ENCODE data around the gene KSR1. TPM values are rescaled to one million over a fixed set of nuclear protein-coding genes. Genes with fewer than 3 reads are reported as not detected.

The KSR1 gene
- total RNA-seq, 4 donors from 2014 or later, result 26.0 to 37.5 (median 35.0) TPM

DNA sequence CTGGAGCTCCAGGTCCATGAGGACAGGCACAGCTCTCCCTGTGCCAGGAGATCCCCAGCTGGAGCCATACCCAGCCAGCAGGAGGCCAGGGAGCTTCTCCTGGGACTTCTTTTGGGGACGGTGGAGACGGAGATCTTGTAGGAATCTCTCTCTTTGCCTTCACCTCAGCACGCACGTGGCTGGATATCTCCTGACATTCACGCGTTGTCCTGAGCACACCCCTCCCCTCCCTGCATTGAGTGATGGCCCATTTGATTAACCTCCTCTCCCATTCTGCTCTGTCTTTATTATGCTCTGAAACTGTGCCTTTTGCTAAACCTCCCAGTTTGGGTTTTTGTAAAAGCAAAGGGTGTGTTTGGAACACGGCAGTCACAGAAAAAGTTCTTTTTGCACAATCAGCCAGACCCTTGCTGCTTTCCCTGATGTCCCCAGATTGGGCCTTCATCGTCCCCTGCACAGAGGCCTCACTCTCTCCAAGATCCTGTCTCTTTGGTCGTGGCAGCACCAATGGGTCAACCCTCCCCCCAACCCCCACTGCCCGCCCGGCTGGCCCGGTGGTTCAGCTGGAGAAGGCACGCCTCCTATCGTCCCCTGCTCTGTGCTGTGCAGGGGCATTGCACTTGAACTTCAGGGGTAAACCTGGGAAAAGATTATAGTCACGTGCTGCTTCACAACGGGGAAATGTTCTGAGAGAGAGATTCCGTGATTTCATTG lies 142.2 kb downstream of the KSR1 start:
- no peak for TF ChIP-seq CTCF (IDR thresholded peaks at IDR 0.05)
- TF ChIP-seq POLR2A (IDR thresholded peaks at IDR 0.05), result no peak
- intact Hi-C loops (cut with DNase I; ENCODE audit: low total_unique reads), result loop anchor here (10.0 kb wide), 2 partner anchors 64 to 134 kb away; no protein-coding TSS in a partner anchor
- no peak overlapping the region for H3K4me3 ChIP-seq (ENCODE audit: low read depth, poor library complexity, severe bottlenecking)
- WGBS, 2 donors, result 81 to 83% methylated on average over 17 of the region's 17 CpGs
- no peak for DNase-seq (ENCODE audit: low spot score in 2 of 2)

DNA sequence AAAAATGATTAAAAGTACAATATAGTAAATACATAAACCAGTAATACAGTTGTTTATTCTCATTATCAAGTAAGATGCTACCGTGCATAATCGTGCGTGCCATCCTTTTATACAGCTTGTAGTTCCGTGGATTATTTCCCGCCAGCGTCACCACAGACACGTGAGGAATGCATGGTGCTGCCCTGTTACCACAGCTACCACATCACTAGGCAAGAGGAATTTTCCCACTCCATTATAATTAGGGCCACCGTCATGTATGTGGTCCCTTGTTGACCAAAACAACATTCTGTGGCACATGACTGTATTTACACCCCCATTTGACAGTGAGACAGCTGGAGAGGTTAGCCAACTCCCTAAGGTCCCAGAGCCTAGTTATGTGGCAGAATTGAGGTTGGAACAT lies 144.2 kb downstream of the KSR1 start:
- intact Hi-C loops (cut with DNase I; ENCODE audit: low total_unique reads), result loop anchor here (2.0 to 5.0 kb wide), 3 partner anchors 52 to 364 kb away; no protein-coding TSS in a partner anchor
- no peak for DNase-seq (ENCODE audit: low spot score in 2 of 2)
- no peak for TF ChIP-seq POLR2A (IDR thresholded peaks at IDR 0.05)
- no peak for TF ChIP-seq CTCF (IDR thresholded peaks at IDR 0.05)
- 87 to 90% methylated on average over 8 of the region's 8 CpGs for WGBS, 2 donors
- H3K4me3 ChIP-seq (ENCODE audit: low read depth, poor library complexity, severe bottlenecking), result no peak overlapping the region

DNA sequence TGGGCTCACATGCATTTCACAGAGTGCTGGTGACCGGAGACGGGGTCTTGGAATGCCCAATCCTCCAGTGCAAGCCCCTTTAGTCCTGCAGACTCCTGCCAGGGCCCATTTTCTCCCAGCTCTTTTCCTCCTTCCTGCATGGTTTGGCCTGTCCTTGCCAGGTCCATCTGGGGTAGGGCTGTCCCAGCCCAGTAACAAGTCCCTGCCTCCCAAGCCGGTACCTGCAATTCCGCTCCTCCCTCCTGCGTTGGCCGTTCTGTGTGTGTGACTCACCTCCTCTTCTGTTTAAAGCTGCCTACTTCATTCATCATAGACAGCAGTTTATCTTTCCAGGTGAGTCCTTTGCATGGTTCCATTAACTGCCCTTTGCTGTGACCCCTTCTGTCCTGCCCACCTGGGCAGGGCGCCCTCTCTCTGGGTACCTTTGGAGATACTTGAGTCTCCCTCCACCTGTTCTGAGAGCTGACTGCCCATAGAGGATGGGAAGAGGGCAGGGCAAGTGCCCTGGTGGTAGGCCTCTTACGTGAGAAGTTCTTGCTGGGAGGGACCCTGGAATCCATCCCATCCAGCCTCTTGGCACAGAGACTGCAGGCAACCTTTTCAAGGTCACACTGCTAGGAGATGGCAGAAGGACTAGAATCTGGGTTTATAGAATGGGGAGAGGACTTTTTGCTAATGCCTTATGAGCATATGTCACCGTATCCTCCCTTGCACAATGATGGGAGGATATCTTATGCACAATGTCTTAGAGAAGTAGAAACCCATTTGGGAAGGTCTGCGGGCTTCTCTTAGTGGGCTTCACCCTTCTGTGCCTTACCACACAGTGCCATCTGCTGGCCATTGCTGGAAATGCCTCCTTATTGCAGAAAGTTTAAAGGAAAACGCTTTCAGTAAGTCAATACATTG lies 145.1 kb downstream of the KSR1 start:
- intact Hi-C loops (cut with DNase I; ENCODE audit: low total_unique reads), result loop anchor here (2.0 to 5.0 kb wide), 3 partner anchors 51 to 365 kb away; no protein-coding TSS in a partner anchor
- peak in 2 of 3 donors; percentile 3 to 54 for TF ChIP-seq CTCF (IDR thresholded peaks at IDR 0.05)
- TF ChIP-seq POLR2A (IDR thresholded peaks at IDR 0.05), result no peak
- DNase-seq (ENCODE audit: low spot score in 2 of 2), result peak; percentile 85 to 96
- WGBS, 2 donors, result 57 to 60% methylated on average over 11 of the region's 11 CpGs
- H3K4me3 ChIP-seq (ENCODE audit: low read depth, poor library complexity, severe bottlenecking), result no peak overlapping the region

DNA sequence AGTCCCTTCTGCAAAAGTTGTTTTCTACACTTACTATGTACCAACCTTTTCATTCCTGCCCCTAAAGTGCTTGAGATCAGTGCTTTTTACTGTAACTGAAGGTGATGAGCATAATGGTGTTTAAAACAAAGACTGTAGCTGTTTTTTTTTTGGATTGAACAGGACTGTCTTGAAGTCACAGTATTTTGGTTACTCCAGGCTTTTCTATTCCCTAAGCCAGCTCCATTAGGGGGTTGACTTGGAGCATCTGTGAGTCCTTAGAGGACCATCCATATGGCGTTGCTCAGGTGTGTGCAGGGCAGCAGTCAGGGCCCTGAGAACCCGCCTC lies 145.7 kb downstream of the KSR1 start:
- TF ChIP-seq POLR2A (IDR thresholded peaks at IDR 0.05) (no peak), CTCF (IDR thresholded peaks at IDR 0.05) (no peak)
- 81 to 83% methylated on average over 2 of the region's 2 CpGs for WGBS, 2 donors
- no peak overlapping the region for H3K4me3 ChIP-seq (ENCODE audit: low read depth, poor library complexity, severe bottlenecking)
- intact Hi-C loops (cut with DNase I; ENCODE audit: low total_unique reads), result loop anchor here (2.0 to 5.0 kb wide), 3 partner anchors 50 to 365 kb away; no protein-coding TSS in a partner anchor
- no peak for DNase-seq (ENCODE audit: low spot score in 2 of 2)

- WGBS, 2 donors, result 58 to 61% methylated on average over 13 to 14 of the region's 15 CpGs
Observed at GRCh38 chr17:27602721-27603420, 146.6 kb downstream of the KSR1 start.

More at GRCh38 chr17:27602721-27603420, 146.6 kb downstream of the KSR1 start:
- H3K4me3 ChIP-seq (ENCODE audit: low read depth, poor library complexity, severe bottlenecking), result no peak overlapping the region
- DNase-seq (ENCODE audit: low spot score in 2 of 2), result peak; percentile 65 to 94
- intact Hi-C loops (cut with DNase I; ENCODE audit: low total_unique reads), result loop anchor here (5.0 kb wide), 2 partner anchors 49 to 251 kb away; no protein-coding TSS in a partner anchor
- TF ChIP-seq POLR2A (IDR thresholded peaks at IDR 0.05) (no peak), CTCF (IDR thresholded peaks at IDR 0.05) (peak in 1 of 3 donors; percentile 73)
